ENCODE results near the gene PRKN. TPM values are rescaled to one million over a fixed set of nuclear protein-coding genes. Genes with fewer than 3 reads are reported as not detected.

Gene PRKN
- total and polyA plus RNA-seq, 2 experiments from 2014 or later = 2.3 to 3.9 TPM

- no peaks in the 10 kb centered on the region for H3K79me2 ChIP-seq
- H3K9me3 ChIP-seq (ENCODE audit: low read depth) = no peaks in the 10 kb centered on the region
- H3K4me3 ChIP-seq = no peak overlapping the region
- no peak overlapping the region for H3K27ac ChIP-seq
- no peaks in the 10 kb centered on the region for H3K9me2 ChIP-seq (replicated peaks; ENCODE audit: insufficient read depth)
- no peaks in the 10 kb centered on the region for H4K20me1 ChIP-seq (ENCODE audit: insufficient read depth, poor library complexity, severe bottlenecking)
- no peaks in the 10 kb centered on the region for H3K36me3 ChIP-seq (replicated peaks; ENCODE audit: insufficient read depth, low read depth)
- no peaks in the 10 kb centered on the region for H3K27me3 ChIP-seq
- H3K4me1 ChIP-seq (ENCODE audit: insufficient read depth) = no peaks in the 10 kb centered on the region
- no peak overlapping the region for H2AFZ ChIP-seq
- no peak for DNase-seq (ENCODE audit: low spot score)
- TF ChIP-seq EZH2phosphoT487 (IDR thresholded peaks at IDR 0.05; ENCODE audit: low read depth, severe bottlenecking, unreplicated experiment) = no peak
- no peak for TF ChIP-seq CTCF (IDR thresholded peaks at IDR 0.05; ENCODE audit: poor library complexity)
- no peak for TF ChIP-seq EZH2 (IDR thresholded peaks at IDR 0.05; ENCODE audit: borderline replicate concordance)
- no peak overlapping the region for H3K4me2 ChIP-seq
- WGBS (ENCODE audit: low lambda C conversion rate, missing lambda C conversion rate) = 90% methylated on average over 2 of the region's 2 CpGs
These were observed 618.0 kb downstream of the PRKN start for GRCh38 chr6:162109480-162110050.

DNA sequence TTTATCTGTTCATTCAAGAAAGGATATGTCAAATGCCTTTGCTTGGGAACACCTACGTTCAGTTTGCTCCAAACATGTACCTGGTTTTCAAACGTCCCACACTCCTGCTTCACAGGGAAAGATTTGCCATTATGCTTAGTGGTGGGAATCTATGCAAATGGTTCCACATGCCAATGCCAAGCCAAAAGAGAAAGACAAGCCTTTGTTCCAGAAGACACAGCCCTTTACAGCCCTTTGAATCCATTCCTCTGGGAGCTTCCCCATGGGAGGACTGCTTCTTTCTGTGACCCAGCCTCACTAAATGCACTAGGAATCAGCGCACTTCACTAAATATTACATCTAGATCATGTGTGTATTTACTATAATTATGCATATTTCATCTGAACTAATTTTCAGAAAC, 619.5 kb downstream of the PRKN start:
- no peaks in the 10 kb centered on the region for H3K4me1 ChIP-seq (ENCODE audit: insufficient read depth)
- WGBS (ENCODE audit: low lambda C conversion rate, missing lambda C conversion rate) = 77% methylated on average over 3 of the region's 3 CpGs
- H3K9me2 ChIP-seq (replicated peaks; ENCODE audit: insufficient read depth) = no peaks in the 10 kb centered on the region
- no peak for DNase-seq (ENCODE audit: low spot score)
- no peak for TF ChIP-seq EZH2 (IDR thresholded peaks at IDR 0.05; ENCODE audit: borderline replicate concordance)
- no peak for TF ChIP-seq EZH2phosphoT487 (IDR thresholded peaks at IDR 0.05; ENCODE audit: low read depth, severe bottlenecking, unreplicated experiment)
- TF ChIP-seq CTCF (IDR thresholded peaks at IDR 0.05; ENCODE audit: poor library complexity) = no peak
- no peaks in the 10 kb centered on the region for H3K27me3 ChIP-seq
- no peaks in the 10 kb centered on the region for H3K79me2 ChIP-seq
- H3K9me3 ChIP-seq (ENCODE audit: low read depth) = no peaks in the 10 kb centered on the region
- no peak overlapping the region for H3K4me3 ChIP-seq
- H3K4me2 ChIP-seq = no peak overlapping the region
- H3K27ac ChIP-seq = no peak overlapping the region
- H3K36me3 ChIP-seq (replicated peaks; ENCODE audit: insufficient read depth, low read depth) = no peaks in the 10 kb centered on the region
- no peaks in the 10 kb centered on the region for H4K20me1 ChIP-seq (ENCODE audit: insufficient read depth, poor library complexity, severe bottlenecking)
- H2AFZ ChIP-seq = no peak overlapping the region

DNA sequence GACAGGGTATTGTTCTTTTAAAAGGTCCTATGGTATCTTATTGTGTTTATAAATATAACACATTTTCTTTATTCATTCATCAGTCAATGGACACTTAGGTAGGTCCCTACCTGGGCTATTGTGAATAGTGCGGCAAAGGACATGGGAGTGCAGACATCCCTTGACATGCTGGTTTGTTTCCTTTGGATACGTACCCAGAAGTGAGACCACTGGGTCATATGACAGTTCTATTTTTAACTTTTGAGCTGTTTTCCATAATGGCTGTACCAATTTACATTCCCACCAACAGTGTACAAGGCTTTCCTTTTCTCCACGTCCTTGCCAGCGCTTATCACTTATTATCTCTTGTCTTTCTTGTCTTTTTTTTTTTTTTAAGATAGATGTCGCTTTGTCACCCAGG, 627.5 kb downstream of the PRKN start:
- H3K9me3 ChIP-seq (ENCODE audit: low read depth) = no peaks in the 10 kb centered on the region
- no peak overlapping the region for H3K4me2 ChIP-seq
- no peaks in the 10 kb centered on the region for H3K4me1 ChIP-seq (ENCODE audit: insufficient read depth)
- no peaks in the 10 kb centered on the region for H3K9me2 ChIP-seq (replicated peaks; ENCODE audit: insufficient read depth)
- no peak overlapping the region for H2AFZ ChIP-seq
- WGBS (ENCODE audit: low lambda C conversion rate, missing lambda C conversion rate) = 90% methylated on average over 5 of the region's 5 CpGs
- TF ChIP-seq CTCF (IDR thresholded peaks at IDR 0.05; ENCODE audit: poor library complexity) (no peak), EZH2 (IDR thresholded peaks at IDR 0.05; ENCODE audit: borderline replicate concordance) (no peak), EZH2phosphoT487 (IDR thresholded peaks at IDR 0.05; ENCODE audit: low read depth, severe bottlenecking, unreplicated experiment) (no peak)
- H3K36me3 ChIP-seq (replicated peaks; ENCODE audit: insufficient read depth, low read depth) = no peaks in the 10 kb centered on the region
- no peak for DNase-seq (ENCODE audit: low spot score)
- no peak overlapping the region for H3K27ac ChIP-seq
- no peaks in the 10 kb centered on the region for H4K20me1 ChIP-seq (ENCODE audit: insufficient read depth, poor library complexity, severe bottlenecking)
- no peaks in the 10 kb centered on the region for H3K27me3 ChIP-seq
- H3K79me2 ChIP-seq = no peaks in the 10 kb centered on the region
- H3K4me3 ChIP-seq = no peak overlapping the region
